ENCODE results near the gene RNLS.
A peak's percentile ranks its signal among the peaks of the same experiment; 100 is the strongest.

RNLS gene

GRCh38 chr10:88361995-88362807 lies 220.9 kb downstream of the RNLS start (continued):
- TF ChIP-seq, protein P1, sequence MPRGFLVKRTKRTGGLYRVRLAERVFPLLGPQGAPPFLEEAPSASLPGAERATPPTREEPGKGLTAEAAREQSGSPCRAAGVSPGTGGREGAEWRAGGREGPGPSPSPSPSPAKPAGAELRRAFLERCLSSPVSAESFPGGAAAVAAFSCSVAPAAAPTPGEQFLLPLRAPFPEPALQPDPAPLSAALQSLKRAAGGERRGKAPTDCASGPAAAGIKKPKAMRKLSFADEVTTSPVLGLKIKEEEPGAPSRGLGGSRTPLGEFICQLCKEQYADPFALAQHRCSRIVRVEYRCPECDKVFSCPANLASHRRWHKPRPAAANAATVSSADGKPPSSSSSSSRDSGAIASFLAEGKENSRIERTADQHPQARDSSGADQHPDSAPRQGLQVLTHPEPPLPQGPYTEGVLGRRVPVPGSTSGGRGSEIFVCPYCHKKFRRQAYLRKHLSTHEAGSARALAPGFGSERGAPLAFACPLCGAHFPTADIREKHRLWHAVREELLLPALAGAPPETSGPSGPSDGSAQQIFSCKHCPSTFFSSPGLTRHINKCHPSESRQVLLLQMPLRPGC (tag by site-specific recombination; IDR thresholded peaks at IDR 0.05), result no peak
- TF ChIP-seq ZNF19 (tag by site-specific recombination; IDR thresholded peaks at IDR 0.05; ENCODE audit: low read depth) (no peak), ZNF214 (tag by site-specific recombination; IDR thresholded peaks at IDR 0.05; ENCODE audit: borderline replicate concordance) (no peak), ZBTB44 (tag by site-specific recombination; IDR thresholded peaks at IDR 0.05) (0 out of 2 replicates have a peak, but pooled peaks have one; percentile 3), ZNF48 (tag by site-specific recombination; IDR thresholded peaks at IDR 0.05) (no peak), ZNF266 (tag by site-specific recombination; IDR thresholded peaks at IDR 0.05; ENCODE audit: low read depth) (no peak), ZNF146 (tag by site-specific recombination; IDR thresholded peaks at IDR 0.05) (no peak), ZNF292 (tag by site-specific recombination; IDR thresholded peaks at IDR 0.05; ENCODE audit: borderline replicate concordance, low read depth) (no peak), ZNF600 (tag by site-specific recombination; IDR thresholded peaks at IDR 0.05) (no peak), ZNF169 (tag by site-specific recombination; IDR thresholded peaks at IDR 0.05) (no peak), ZNF610 (tag by site-specific recombination; IDR thresholded peaks at IDR 0.05; ENCODE audit: borderline replicate concordance) (no peak), PRDM6 (tag by site-specific recombination; IDR thresholded peaks at IDR 0.05) (peak; percentile 5), REPIN1 (tag by site-specific recombination; IDR thresholded peaks at IDR 0.05; ENCODE audit: low read depth) (no peak), SETDB1 (IDR thresholded peaks at IDR 0.05; ENCODE audit: insufficient read length, low read length) (no peak), ZSCAN4 (tag by site-specific recombination; IDR thresholded peaks at IDR 0.05) (no peak; the same call in 1 of the 2 replicates), OVOL3 (tag by site-specific recombination; IDR thresholded peaks at IDR 0.05) (0 out of 2 replicates have a peak, but pooled peaks have one; percentile 27), ZNF324 (tag by site-specific recombination; IDR thresholded peaks at IDR 0.05) (no peak), ZNF211 (tag by site-specific recombination; IDR thresholded peaks at IDR 0.05; ENCODE audit: low read depth) (no peak), ZNF184 (tag by site-specific recombination; IDR thresholded peaks at IDR 0.05) (no peak), SALL2 (tag by site-specific recombination; IDR thresholded peaks at IDR 0.05; ENCODE audit: borderline replicate concordance) (no peak), WT1 (tag by site-specific recombination; IDR thresholded peaks at IDR 0.05) (peak; percentile 94), ZBTB49 (tag by site-specific recombination; IDR thresholded peaks at IDR 0.05; ENCODE audit: low read depth) (no peak), KLF1 (tag by site-specific recombination; IDR thresholded peaks at IDR 0.05) (0 out of 2 replicates have a peak, but pooled peaks have one; percentile 3), EGR2 (tag by site-specific recombination; IDR thresholded peaks at IDR 0.05; ENCODE audit: low read depth) (no peak)
- TF ChIP-seq, protein P2, sequence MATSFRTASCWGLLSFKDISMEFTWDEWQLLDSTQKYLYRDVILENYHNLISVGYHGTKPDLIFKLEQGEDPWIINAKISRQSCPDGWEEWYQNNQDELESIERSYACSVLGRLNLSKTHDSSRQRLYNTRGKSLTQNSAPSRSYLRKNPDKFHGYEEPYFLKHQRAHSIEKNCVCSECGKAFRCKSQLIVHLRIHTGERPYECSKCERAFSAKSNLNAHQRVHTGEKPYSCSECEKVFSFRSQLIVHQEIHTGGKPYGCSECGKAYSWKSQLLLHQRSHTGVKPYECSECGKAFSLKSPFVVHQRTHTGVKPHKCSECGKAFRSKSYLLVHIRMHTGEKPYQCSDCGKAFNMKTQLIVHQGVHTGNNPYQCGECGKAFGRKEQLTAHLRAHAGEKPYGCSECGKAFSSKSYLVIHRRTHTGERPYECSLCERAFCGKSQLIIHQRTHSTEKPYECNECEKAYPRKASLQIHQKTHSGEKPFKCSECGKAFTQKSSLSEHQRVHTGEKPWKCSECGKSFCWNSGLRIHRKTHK (tag by site-specific recombination; IDR thresholded peaks at IDR 0.05), result no peak
